NCI-H82 treated with DMSO at 0.1 percent for 48 hours (cell line): ENCODE data around the gene MYH7.

Experiments
- DNase-seq: peaks from one replicate; lab custom pipeline; 2025; ENCODE audit not compliant: unreplicated experiment; lab: John Stamatoyannopoulos, UW

MYH7 gene

DNA sequence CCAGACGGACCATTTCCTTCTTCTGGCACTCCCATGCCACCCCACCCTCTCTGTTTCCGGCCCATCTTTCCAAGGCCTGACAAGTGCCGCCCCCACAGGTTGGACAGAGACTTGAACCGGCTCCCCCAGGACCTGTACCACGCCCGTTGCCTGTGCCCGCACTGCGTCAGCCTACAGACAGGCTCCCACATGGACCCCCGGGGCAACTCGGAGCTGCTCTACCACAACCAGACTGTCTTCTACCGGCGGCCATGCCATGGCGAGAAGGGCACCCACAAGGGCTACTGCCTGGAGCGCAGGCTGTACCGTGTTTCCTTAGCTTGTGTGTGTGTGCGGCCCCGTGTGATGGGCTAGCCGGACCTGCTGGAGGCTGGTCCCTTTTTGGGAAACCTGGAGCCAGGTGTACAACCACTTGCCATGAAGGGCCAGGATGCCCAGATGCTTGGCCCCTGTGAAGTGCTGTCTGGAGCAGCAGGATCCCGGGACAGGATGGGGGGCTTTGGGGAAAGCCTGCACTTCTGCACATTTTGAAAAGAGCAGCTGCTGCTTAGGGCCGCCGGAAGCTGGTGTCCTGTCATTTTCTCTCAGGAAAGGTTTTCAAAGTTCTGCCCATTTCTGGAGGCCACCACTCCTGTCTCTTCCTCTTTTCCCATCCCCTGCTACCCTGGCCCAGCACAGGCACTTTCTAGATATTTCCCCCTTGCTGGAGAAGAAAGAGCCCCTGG, 59.8 kb downstream of the MYH7 start:
- DNase-seq, result no peak

DNA sequence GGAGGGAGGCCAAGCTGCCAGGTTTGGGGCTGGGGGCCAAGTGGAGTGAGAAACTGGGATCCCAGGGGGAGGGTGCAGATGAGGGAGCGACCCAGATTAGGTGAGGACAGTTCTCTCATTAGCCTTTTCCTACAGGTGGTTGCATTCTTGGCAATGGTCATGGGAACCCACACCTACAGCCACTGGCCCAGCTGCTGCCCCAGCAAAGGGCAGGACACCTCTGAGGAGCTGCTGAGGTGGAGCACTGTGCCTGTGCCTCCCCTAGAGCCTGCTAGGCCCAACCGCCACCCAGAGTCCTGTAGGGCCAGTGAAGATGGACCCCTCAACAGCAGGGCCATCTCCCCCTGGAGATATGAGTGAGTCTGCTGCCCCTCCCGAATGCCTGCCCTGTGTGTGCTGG, 62.4 kb downstream of the MYH7 start:
- no peak for DNase-seq

DNA sequence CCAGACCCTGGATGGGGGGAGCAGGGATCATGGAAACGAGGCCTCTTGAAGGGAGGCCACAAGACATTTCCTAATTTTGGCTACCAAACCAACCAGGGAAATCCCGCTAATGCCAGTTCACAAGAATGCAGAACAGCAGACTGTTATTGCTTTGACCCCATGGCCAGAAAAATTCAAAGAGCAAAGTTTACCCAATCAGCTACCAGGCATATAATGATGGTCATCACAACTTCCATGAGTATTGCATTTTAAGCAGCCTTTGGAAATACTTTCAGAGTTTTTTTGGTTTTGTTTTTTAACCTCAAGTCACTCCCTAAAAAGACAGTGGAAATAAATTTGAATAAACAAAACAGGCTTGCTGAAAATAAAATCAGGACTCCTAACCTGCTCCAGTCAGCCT, 63.0 kb downstream of the MYH7 start, which contains the start of gene IL25:
Gene IL25 (plus strand): TSS at position 301 of the 400 bp plus-strand sequence.
- DNase-seq, result no peak

DNA sequence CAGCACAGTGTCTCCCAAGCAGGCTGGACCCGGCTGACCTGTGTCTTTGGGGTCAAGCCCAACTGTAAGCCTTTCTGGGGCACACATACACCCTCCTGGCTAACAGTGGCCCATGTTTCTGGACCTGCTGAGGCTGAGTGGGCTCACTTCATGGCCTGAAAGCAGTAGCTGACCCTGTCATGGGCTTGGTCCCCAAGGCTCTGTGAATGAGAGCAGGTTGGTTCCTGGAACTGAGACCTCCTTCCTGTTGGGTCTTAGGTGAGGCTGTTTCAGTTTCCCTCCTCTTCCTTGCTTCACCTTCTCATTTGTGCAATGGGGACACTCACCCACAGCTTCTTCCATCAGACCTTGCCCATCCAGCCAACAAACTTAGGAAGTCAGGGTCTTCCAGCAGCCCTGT, 63.6 kb downstream of the MYH7 start:
- no peak for DNase-seq

DNA sequence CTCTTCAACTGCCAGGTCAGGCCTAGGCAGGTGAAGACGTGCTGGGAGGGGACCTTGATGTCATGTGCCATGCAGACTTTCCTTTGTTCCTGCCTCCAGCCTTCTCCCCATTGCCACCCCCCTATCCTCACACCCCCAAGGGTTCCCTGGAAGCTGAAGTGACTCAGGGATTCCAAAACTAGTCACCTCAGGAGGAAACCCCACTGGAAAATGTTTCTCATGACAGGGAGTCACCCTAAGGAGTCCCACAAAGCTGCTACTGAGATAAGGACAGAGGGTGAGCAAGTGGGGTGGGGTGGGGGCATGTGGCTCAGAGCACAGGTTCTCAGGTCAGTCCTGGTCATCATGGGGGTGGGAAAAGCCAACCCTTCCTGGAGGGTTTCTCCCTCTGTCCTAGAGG, 65.2 kb downstream of the MYH7 start:
- no peak for DNase-seq

DNA sequence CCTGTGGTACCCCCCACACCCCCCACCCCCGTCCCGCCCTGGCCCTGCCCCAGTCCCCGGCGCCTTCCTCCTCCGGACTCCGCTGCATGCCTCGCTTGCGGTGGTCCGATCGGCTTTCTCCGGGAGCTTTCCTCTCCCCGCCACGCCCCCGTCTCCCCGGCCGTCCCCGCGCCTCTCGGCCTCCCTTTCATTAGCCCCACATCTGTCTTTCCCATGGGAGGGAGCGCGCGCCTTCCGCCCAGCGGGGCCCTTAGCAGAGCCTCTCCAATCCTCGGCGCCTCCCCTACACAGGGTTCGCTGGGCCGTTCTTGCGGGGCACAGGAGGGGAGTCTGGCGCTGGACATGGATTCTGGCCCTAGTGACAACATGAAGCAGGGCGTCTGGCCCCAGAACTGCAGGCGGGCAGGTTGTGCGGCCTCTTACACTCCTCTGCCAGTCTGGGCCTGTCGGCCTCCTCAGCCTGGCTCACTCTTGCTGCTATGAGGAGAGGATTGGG, 69.0 kb downstream of the MYH7 start:
- peak; percentile 100 for DNase-seq

DNA sequence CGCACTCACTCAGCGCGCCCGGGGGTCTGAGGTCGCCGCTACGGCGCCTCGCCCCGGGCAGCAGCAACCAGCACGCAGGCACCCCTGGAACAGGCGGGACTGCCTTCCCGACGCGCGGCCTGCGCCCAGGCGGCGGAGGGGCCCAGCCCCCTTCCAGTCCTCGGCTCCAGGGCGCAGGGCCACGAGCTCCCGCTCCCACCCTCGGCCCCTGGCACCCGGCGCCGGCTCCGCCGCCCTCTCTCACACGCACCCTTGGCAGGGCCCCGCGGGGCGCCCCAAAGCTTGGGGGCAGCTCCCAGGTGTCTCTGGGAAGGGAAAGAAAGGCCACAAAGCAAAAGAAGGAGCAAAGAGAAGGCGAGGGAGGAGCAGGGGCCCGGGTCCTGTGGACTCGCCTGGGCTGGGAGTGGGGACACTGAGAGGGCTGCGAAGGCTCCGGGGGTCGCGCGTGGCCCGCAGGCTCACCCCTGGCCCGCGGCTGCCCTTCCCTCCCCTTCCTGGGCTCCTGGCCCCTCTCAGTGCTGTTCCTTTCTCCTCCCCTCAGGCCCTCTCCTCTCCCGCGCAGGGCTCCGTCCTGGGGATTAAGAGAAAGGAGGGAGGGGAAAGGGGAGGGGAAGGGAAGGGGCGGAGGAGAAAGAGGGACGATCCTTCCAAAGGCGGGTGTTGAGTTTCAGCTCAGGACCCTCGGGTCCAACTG, 69.6 kb downstream of the MYH7 start:
- DNase-seq, result peak; percentile 100

DNA sequence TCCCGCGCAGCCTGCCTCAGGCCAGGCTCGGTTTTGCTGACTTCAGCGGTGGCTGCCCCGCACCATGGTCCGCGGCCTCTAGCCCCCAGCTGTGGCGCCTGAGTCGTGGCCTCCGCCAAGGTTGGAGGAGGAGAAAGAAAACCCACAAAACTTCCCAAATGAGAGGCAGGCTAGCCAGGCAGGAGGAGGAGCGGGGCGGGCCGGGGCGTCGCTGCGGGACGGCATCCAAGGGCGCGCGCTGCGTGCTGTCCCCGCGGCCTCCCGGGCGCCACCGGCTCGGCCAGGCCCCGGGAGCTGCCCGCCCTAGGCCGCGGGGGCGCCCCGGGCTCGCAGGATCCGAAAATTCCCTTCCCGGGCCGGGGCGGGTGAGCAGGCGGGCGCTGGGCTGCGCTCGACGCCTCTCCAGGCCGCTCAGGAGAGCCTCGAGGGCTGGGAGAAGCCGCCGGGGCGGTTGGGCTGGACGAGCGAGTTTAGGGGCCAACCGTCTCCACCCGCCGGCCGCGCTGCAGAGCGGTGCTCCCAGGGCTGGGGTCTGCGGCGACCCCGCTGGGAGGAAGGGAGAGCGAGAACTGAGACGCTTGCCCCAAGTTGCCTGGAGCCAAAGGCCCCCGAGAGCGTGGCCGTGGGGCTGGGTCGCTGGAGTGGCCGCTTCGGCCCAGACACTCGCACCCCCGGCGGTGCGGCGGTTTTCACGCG, 70.3 kb downstream of the MYH7 start, which contains the start of gene EFS:
Gene EFS (minus strand): TSS at position 137 of the 696 bp plus-strand sequence. CDS start 147 bp downstream, outside the sequence.
- DNase-seq, result no peak

DNA sequence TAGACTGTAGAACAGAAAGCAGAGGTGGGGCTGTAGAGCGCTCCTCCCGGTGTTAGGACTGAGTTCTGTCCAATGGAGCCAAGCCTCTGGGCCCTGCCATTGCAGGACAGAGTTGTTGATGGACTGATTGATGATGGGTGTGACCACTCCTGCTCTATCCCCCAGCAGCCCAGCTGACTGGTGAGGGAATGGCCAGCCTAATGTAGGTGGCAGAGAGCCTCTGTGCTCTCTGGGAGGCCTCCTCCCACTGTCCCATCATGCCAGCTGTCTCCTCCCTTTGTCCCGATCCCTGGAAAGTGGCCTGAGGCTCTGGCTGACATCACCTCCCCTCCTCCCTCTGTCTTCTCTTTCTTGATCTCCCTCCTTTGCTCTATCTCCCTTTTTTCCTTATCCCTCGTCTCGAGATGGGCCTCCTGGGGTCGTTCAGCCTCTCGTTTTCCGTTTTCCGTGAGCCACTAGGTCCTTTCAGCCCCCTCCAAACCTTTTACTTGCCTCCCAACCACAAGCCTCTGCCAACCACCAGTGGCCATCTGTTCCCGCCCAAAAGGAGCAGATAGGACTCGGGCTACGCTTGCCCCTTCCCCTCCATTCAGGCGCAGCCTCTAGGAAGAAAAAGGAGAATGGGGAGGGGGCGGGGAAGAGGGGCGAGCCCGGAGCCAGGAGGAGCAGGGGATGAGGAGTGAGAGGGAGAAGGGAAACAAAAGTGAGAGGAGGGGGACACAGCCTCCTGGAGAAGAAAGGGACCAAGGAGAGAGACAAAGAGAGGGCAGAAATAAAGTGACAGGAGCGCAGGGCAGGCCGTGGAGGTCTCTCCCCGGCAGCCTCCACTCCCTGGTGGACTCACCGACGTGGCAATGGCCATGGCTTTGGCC, 71.1 kb downstream of the MYH7 start:
- DNase-seq, result no peak
